OCI-LY3 (cell line): ENCODE results near the gene RASSF9.

Experiments
- H2AFZ ChIP-seq: fragments of 200-600, 300-600 bp; shearing (Covaris generic); 2 replicates; pipeline ENCODE4 v1.6.0; 2014; ENCODE audit warnings: antibody characterized with exemption, low read depth, low read length
- H3K27ac ChIP-seq: fragments of 200-600, 300-600 bp; sonication (generic); 2 replicates; pipeline ENCODE4 v1.5.1; 2014; ENCODE audit warnings: mild to moderate bottlenecking, low read length, moderate library complexity, mixed read lengths
- H3K27me3 ChIP-seq: fragments of 200-600, 300-600 bp; sonication (generic); 2 replicates; pipeline ENCODE4 v1.6.1; 2014; ENCODE audit warnings: low read depth, low read length, mixed read lengths
- H3K36me3 ChIP-seq: fragments of 200-600, 300-600 bp; sonication (generic); replicated peaks from 2 replicates; pipeline ENCODE3; 2014; ENCODE audit warnings: low read depth, low read length, mixed read lengths
- H3K4me1 ChIP-seq: fragments of 300-600, 200-600 bp; sonication (generic); 2 replicates; pipeline ENCODE4 v1.6.1; 2014; ENCODE audit warnings: low read length, mixed read lengths
- H3K4me2 ChIP-seq: fragments of 200-600, 300-600 bp; sonication (generic); 2 replicates; pipeline ENCODE4 v1.6.1; 2014; ENCODE audit warnings: low read length, mixed read lengths
- H3K4me3 ChIP-seq: fragments of 300-600, 200-600 bp; sonication (generic); 2 replicates; pipeline ENCODE4 v1.5.1; 2014; ENCODE audit warnings: antibody characterized with exemption, mild to moderate bottlenecking, low read length, moderate library complexity
- H3K79me2 ChIP-seq: fragments of 300-600, 200-600 bp; shearing (Covaris generic); 2 replicates; pipeline ENCODE4 v1.6.1; 2014; ENCODE audit warnings: mild to moderate bottlenecking, low read length, mixed read lengths
- H3K9ac ChIP-seq: fragments of 300-600, 200-600 bp; shearing (Covaris generic); 2 replicates; pipeline ENCODE4 v1.6.0; 2014; ENCODE audit warnings: mild to moderate bottlenecking, low read length, moderate library complexity
- H3K9me3 ChIP-seq: fragments of 200-600, 300-600 bp; shearing (Covaris generic); 2 replicates; pipeline ENCODE4 v1.6.1; 2014; ENCODE audit warnings: low read length, mixed read lengths; ENCODE audit not compliant: insufficient read depth
- H4K20me1 ChIP-seq: fragments of 200-600, 300-600 bp; sonication (generic); 2 replicates; pipeline ENCODE4 v1.6.1; 2016; ENCODE audit warnings: low read length, mixed read lengths; ENCODE audit not compliant: insufficient read depth
- EZH2phosphoT487 ChIP-seq: fragments of 200-600 bp; shearing (Covaris generic); IDR thresholded peaks from 2 replicates; pipeline ENCODE4 v1.6.1; 2018; ENCODE audit warnings: antibody characterized with exemption, mixed run types, low read depth
- TF ChIP-seq, protein P1 (sequence below): fragments of 200-600, 300-600 bp; sonication (generic); IDR thresholded peaks from 2 replicates; pipeline ENCODE4 v1.5.1; 2014; ENCODE audit warnings: antibody characterized with exemption, low read length, low read depth

Gene RASSF9

DNA sequence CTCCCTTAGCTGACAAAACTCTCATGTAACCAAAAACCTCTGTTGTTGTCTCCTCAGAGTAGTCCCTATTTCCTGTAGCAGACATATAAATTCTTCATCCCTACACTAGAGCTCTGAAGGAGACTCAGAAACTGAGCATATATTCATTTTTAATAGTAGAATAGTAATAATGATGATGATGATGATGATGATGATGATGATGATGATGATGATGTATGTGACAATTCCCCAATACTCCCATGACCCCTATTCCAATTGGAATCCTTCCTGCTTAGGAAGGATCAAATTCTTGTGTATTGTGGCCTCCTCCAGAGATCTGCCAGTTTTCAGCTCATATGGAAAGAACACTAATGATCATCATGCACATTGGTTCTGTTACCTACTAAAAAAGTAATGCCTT is 26.7 kb downstream of the RASSF9 start:
- no peaks in the 10 kb centered on the region for H3K27me3 ChIP-seq
- H3K4me2 ChIP-seq, result no peak overlapping the region
- no peak overlapping the region for H3K27ac ChIP-seq
- H4K20me1 ChIP-seq, result no peaks in the 10 kb centered on the region
- no peak overlapping the region for H3K4me3 ChIP-seq
- no peak overlapping the region for H2AFZ ChIP-seq
- no peaks in the 10 kb centered on the region for H3K4me1 ChIP-seq
- H3K36me3 ChIP-seq, result no peaks in the 10 kb centered on the region
- TF ChIP-seq, protein P1, sequence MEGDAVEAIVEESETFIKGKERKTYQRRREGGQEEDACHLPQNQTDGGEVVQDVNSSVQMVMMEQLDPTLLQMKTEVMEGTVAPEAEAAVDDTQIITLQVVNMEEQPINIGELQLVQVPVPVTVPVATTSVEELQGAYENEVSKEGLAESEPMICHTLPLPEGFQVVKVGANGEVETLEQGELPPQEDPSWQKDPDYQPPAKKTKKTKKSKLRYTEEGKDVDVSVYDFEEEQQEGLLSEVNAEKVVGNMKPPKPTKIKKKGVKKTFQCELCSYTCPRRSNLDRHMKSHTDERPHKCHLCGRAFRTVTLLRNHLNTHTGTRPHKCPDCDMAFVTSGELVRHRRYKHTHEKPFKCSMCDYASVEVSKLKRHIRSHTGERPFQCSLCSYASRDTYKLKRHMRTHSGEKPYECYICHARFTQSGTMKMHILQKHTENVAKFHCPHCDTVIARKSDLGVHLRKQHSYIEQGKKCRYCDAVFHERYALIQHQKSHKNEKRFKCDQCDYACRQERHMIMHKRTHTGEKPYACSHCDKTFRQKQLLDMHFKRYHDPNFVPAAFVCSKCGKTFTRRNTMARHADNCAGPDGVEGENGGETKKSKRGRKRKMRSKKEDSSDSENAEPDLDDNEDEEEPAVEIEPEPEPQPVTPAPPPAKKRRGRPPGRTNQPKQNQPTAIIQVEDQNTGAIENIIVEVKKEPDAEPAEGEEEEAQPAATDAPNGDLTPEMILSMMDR, result no peak
- TF ChIP-seq EZH2phosphoT487, result no peak
- no peaks in the 10 kb centered on the region for H3K79me2 ChIP-seq
- no peaks in the 10 kb centered on the region for H3K9me3 ChIP-seq
- no peak overlapping the region for H3K9ac ChIP-seq

- Histone ChIP-seq H3K79me2 (no peaks in the 10 kb centered on the region), H3K4me2 (no peak overlapping the region), H3K4me3 (no peak overlapping the region), H3K4me1 (no peaks in the 10 kb centered on the region), H4K20me1 (no peaks in the 10 kb centered on the region), H2AFZ (no peak overlapping the region), H3K9me3 (no peaks in the 10 kb centered on the region), H3K27ac (no peak overlapping the region), H3K27me3 (no peaks in the 10 kb centered on the region), H3K36me3 (no peaks in the 10 kb centered on the region), H3K9ac (no peak overlapping the region)
- TF ChIP-seq EZH2phosphoT487, result no peak
- TF ChIP-seq, protein P1, result no peak
These were observed 28.5 kb downstream of the RASSF9 start for GRCh38 chr12:85807730-85808129.

DNA sequence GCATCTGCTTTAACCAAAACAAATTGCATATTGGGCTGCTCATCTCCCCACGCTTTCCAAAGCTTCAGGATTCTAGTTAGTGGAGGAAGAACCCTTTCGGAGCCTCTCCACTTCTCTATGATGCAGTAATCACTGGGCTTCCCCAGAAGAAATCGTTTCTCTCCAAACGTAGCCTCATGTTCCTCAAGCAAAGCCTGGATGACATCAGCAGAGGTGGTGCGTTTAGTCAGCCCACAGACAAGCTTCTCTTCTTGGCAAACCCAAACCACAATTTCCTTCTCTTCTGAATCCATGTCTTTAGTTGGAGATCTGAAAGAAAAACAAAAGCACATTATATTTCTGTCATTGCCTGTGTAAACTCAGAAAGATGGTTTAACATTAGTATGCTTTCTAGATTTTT is 30.6 kb downstream of the RASSF9 start:
- no peak overlapping the region for H3K4me2 ChIP-seq
- H3K9ac ChIP-seq, result no peak overlapping the region
- no peak overlapping the region for H3K27ac ChIP-seq
- no peaks in the 10 kb centered on the region for H3K36me3 ChIP-seq
- no peaks in the 10 kb centered on the region for H4K20me1 ChIP-seq
- H3K4me3 ChIP-seq, result no peak overlapping the region
- H3K9me3 ChIP-seq, result no peaks in the 10 kb centered on the region
- H3K27me3 ChIP-seq, result no peaks in the 10 kb centered on the region
- H3K79me2 ChIP-seq, result no peaks in the 10 kb centered on the region
- H2AFZ ChIP-seq, result no peak overlapping the region
- H3K4me1 ChIP-seq, result no peaks in the 10 kb centered on the region
- TF ChIP-seq, protein P1, result no peak
- no peak for TF ChIP-seq EZH2phosphoT487

- no peak for TF ChIP-seq EZH2phosphoT487
- TF ChIP-seq, protein P1, result no peak
- Histone ChIP-seq H3K4me2 (no peak overlapping the region), H3K4me1 (no peaks in the 10 kb centered on the region), H3K9me3 (no peaks in the 10 kb centered on the region), H2AFZ (no peak overlapping the region), H3K27ac (no peak overlapping the region), H3K9ac (no peak overlapping the region), H3K4me3 (no peak overlapping the region), H3K36me3 (no peaks in the 10 kb centered on the region), H3K79me2 (no peaks in the 10 kb centered on the region), H3K27me3 (no peaks in the 10 kb centered on the region), H4K20me1 (no peaks in the 10 kb centered on the region)
These were observed 31.5 kb downstream of the RASSF9 start for GRCh38 chr12:85804663-85805062.
